Endodermal cell (in vitro differentiated cells): ENCODE measurements around the gene ZNF385A. TPM values are rescaled to one million over a fixed set of nuclear protein-coding genes. Genes with fewer than 3 reads are reported as not detected.
A peak's percentile ranks its signal among the peaks of the same experiment; 100 is the strongest.
"Not testable (repeated sequence)": the region's sequence is repeated elsewhere in the genome, so short reads cannot be mapped to it uniquely, and the experiment has no call there.

ENCODE experiments used
- DNase-seq: peaks from one replicate; pipeline ENCODE4 v3.0.0-alpha.2; 2017
- H3K27ac ChIP-seq: 2 replicates; pipeline ENCODE4 v1.5.1; 2013; ENCODE audit warnings: mild to moderate bottlenecking, low read depth, low read length, moderate library complexity
- H3K27me3 ChIP-seq: 2 replicates; pipeline ENCODE4 v1.6.1; 2013; ENCODE audit warnings: mild to moderate bottlenecking, low read length, moderate library complexity; ENCODE audit not compliant: insufficient read depth, control insufficient read depth, poor library complexity, severe bottlenecking
- H3K36me3 ChIP-seq: 2 replicates; pipeline ENCODE4 v1.7.0; 2013; ENCODE audit warnings: mild to moderate bottlenecking, low read length, moderate library complexity; ENCODE audit not compliant: control insufficient read depth, insufficient read depth
- H3K4me1 ChIP-seq: one replicate; pipeline ENCODE4 v1.7.0; 2013; ENCODE audit warnings: low read length; ENCODE audit not compliant: control insufficient read depth, insufficient read depth
- H3K4me3 ChIP-seq: 2 replicates; pipeline ENCODE4 v1.5.1; 2013; ENCODE audit warnings: mild to moderate bottlenecking, low read length, moderate library complexity
- H3K9ac ChIP-seq: 2 replicates; pipeline ENCODE4 v1.6.1; 2013; ENCODE audit warnings: mild to moderate bottlenecking, low read length, moderate library complexity; ENCODE audit not compliant: poor library complexity, severe bottlenecking; ENCODE audit errors: extremely low read depth
- H3K9me3 ChIP-seq: 2 replicates; pipeline ENCODE4 v1.6.1; 2013; ENCODE audit warnings: mild to moderate bottlenecking, low read length, moderate library complexity; ENCODE audit not compliant: control insufficient read depth
- H3K27ac Mint-ChIP-seq: 2 replicates; pipeline ENCODE4 v1.8.0; 2020; ENCODE audit warnings: mixed read lengths
- H3K27me3 Mint-ChIP-seq: 2 replicates; pipeline ENCODE4 v1.8.0; 2021; ENCODE audit warnings: mild to moderate bottlenecking, mixed read lengths; ENCODE audit not compliant: insufficient read depth
- H3K36me3 Mint-ChIP-seq: 2 replicates; pipeline ENCODE4 v1.8.0; 2020; ENCODE audit warnings: low read depth, mixed read lengths
- H3K4me1 Mint-ChIP-seq: 2 replicates; pipeline ENCODE4 v1.8.0; 2020; ENCODE audit warnings: mixed read lengths
- H3K4me3 Mint-ChIP-seq: 2 replicates; pipeline ENCODE4 v1.8.0; 2020; ENCODE audit warnings: mild to moderate bottlenecking, moderate library complexity, mixed read lengths
- H3K9me3 Mint-ChIP-seq: 2 replicates; pipeline ENCODE4 v1.8.0; 2020; ENCODE audit warnings: mild to moderate bottlenecking, mixed read lengths
- WGBS, 2 experiments: methylation state at CpG; one replicate each; pipeline versions ENCODE4 v1.1.5 to v1.1.7; 2013; ENCODE audit warnings: missing lambda C conversion rate in 2 of 2, mixed read lengths in 1 of 2; ENCODE audit not compliant: insufficient coverage in 1 of 2, insufficient read length in 1 of 2; 5-methylcytosine and 5-hydroxymethylcytosine counted together
- total RNA-seq, 2 donors: library from RNA; stranded (reverse); fragmentation: NEBNext Ultra II Directional in 1 of 2; extraction: Animal tissue kit (Norgen Biotek cat#: 25700) in 1 of 2; gene quantifications; 2 replicates in 1 of 2; 3 replicates in 1 of 2; pipeline ENCODE4 v1.2.1, GENCODE V29; 2021
- TF ChIP-seq, protein P1 (sequence below): fragments of 200-600 bp; sonication (generic); conservative IDR thresholded peaks from 2 replicates; pipeline ENCODE4 v1.5.0; 2021; ENCODE audit warnings: antibody characterized with exemption, mild to moderate bottlenecking

Gene ZNF385A
- total RNA-seq, 2 donors from 2014 or later: 10.5 to 16.3 TPM

DNA sequence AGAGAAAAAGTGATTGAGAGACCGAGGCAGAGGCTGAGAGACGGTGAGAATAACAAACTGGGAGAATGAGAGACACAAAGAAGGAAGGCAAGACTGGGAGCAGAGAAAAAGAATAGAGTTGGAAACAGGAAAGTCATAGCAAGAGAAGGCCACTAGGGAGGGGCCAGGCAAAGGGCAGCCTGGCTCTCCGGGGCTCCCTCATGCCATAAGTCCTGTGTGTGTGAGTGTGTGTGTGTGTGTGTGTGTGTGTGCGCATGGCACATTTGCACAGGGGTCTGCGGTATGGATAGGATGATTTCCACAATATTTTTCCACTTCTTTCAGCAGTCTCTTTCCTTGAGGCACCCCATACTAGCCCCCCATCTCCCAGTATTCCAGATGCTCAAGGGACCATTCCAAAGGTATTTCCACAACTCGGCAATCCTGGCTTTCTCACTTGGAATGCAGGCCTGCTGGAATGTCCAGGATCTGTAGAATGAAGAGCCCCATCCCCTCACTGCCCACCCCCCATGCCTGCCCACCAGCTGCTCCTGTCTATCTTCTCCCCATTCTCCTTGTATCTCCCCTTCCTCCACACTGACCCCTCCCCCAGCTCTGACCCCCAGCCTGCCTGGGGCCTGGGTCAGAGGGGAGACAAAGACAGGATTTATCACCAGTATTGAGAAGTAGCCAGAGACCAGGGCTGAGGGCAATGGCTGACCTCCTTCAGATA, 29.3 kb downstream of the ZNF385A start:
- Mint-ChIP-seq H3K27me3 (no peaks in the 10 kb centered on the region), H3K9me3 (no peaks in the 10 kb centered on the region), H3K4me1 (peaks cover 43% of the 10 kb centered on the region), H3K27ac (peak overlapping the region; percentile 88), H3K36me3 (peaks cover 8% of the 10 kb centered on the region), H3K4me3 (no peak overlapping the region)
- Histone ChIP-seq H3K36me3 (peaks cover 14% of the 10 kb centered on the region), H3K27me3 (no peaks in the 10 kb centered on the region), H3K4me3 (no peak overlapping the region), H3K9me3 (no peaks in the 10 kb centered on the region), H3K9ac (no peak overlapping the region), H3K27ac (peak overlapping the region; percentile 86), H3K4me1 (peaks cover 41% of the 10 kb centered on the region)
- 58 to 73% methylated on average over 4 to 5 of the region's 6 CpGs for WGBS, 2 experiments
- TF ChIP-seq, protein P1, sequence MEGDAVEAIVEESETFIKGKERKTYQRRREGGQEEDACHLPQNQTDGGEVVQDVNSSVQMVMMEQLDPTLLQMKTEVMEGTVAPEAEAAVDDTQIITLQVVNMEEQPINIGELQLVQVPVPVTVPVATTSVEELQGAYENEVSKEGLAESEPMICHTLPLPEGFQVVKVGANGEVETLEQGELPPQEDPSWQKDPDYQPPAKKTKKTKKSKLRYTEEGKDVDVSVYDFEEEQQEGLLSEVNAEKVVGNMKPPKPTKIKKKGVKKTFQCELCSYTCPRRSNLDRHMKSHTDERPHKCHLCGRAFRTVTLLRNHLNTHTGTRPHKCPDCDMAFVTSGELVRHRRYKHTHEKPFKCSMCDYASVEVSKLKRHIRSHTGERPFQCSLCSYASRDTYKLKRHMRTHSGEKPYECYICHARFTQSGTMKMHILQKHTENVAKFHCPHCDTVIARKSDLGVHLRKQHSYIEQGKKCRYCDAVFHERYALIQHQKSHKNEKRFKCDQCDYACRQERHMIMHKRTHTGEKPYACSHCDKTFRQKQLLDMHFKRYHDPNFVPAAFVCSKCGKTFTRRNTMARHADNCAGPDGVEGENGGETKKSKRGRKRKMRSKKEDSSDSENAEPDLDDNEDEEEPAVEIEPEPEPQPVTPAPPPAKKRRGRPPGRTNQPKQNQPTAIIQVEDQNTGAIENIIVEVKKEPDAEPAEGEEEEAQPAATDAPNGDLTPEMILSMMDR: peak; percentile 62
- DNase-seq: peak; percentile 72

DNA sequence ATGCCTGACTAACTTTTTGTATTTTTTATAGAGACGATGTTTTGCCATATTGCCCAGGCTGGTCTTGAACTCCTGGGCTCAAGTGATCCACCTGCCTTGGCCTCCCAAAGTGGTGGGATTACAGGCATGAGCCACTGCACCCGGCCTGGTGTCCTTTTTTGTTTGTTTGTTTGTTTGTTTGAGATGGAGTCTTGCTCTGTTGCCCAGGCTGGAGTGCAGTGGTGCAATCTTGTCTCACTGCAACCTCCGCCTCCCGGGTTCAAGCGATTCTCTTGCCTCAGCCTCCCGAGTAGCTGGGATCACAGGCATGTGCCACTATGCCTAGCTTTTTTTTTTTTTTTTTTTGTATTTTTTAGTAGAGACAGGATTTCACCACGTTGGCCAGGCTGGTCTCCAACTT, 30.3 kb downstream of the ZNF385A start:
- Mint-ChIP-seq H3K36me3 (peaks cover 16% of the 10 kb centered on the region), H3K4me1 (peaks cover 46% of the 10 kb centered on the region)
- Histone ChIP-seq H3K4me1 (peaks cover 41% of the 10 kb centered on the region), H3K36me3 (peaks cover 23% of the 10 kb centered on the region)
- H3K9ac ChIP-seq, H3K4me3 Mint-ChIP-seq, DNase-seq, H3K9me3 Mint-ChIP-seq, H3K9me3 ChIP-seq, H3K27ac Mint-ChIP-seq, H3K27me3 Mint-ChIP-seq, H3K27ac ChIP-seq, H3K27me3 ChIP-seq, H3K4me3 ChIP-seq: not testable (repeated sequence)
- 89 to 100% methylated on average over 1 to 7 of the region's 7 CpGs for WGBS, 2 experiments

DNA sequence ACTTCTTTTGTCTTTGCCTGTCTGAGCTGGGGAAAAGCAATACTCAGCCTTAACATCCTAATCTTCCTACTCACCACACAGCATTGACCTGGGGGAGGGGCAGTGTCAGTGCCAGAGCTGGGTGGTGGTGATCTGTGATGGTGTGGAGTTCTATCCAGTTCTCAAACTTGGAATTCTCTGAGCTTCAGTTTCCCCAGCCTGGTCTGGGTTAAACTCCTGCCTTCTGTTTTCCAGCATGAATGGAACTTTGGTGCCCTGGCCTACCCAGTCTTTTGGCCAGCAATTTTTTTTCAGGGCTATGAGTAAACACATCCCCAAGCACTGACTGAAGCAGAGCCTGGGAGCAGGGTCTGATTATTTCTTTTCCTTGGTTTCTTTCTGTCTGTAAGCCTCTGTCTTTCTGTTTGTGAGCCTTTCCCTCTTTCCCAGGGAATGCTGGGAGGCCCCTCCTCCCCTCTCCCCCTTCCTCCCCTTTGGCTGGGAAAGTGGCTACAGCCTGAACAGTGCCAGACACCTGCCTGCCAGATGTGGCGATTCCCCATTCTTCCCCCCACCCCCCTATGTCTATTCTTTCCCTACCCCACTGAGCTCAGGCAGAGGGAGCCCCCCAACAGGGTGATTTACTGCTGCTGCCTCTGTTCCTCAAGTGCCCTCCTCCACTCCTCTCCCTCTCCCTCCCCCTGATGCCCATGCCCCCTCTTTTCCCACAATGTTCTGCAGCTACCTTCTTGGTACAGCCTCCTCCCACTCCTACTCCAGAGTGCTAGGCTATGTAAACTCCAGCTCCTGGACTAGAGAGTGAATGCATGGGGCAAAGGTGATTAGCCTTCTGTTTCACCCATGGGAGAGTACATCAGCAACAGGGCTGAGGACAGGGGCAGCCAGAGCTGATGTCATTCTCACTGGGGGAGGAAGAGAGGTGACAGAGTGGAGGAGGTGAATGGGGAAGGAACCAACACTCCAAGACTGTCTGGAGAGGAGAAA, 31.4 kb downstream of the ZNF385A start:
- Histone ChIP-seq H3K27ac (peak overlapping the region; percentile 97), H3K4me3 (peak overlapping the region; percentile 53), H3K4me1 (peaks cover 45% of the 10 kb centered on the region), H3K36me3 (peaks cover 29% of the 10 kb centered on the region), H3K27me3 (no peaks in the 10 kb centered on the region), H3K9me3 (no peaks in the 10 kb centered on the region), H3K9ac (peak overlapping the region; percentile 0)
- Mint-ChIP-seq H3K4me3 (peak overlapping the region; percentile 56), H3K9me3 (no peaks in the 10 kb centered on the region), H3K27me3 (no peaks in the 10 kb centered on the region), H3K27ac (peak overlapping the region; percentile 93), H3K36me3 (peaks cover 22% of the 10 kb centered on the region), H3K4me1 (peaks cover 46% of the 10 kb centered on the region)
- peak; percentile 78 for DNase-seq
- 30% methylated on average over 1 of the region's 1 CpG; no CpG with 5 or more reads in 1 of the 2 experiments for WGBS, 2 experiments
- TF ChIP-seq, protein P1: no peak
